Endothelial cell of umbilical vein (primary cell): ENCODE data around the gene ABI2. TPM values are rescaled to one million over a fixed set of nuclear protein-coding genes. Genes with fewer than 3 reads are reported as not detected.
"Not testable (repeated sequence)": the region's sequence is repeated elsewhere in the genome, so short reads cannot be mapped to it uniquely, and the experiment has no call there.

Experiments
- BruUV-seq: library from RNA; stranded (reverse); fragments of 400-500 nt; replicated peaks from 2 replicates; lab custom pipeline; 2021; lab: Mats Ljungman, UMichigan
- CTCF ChIA-PET: fragments of 300-600, 350-600 bp; sonication (Branson Sonifier 250); formaldehyde crosslinking; loops from one replicate; lab custom pipeline; 2021; ENCODE audit warnings: antibody characterized with exemption, inconsistent platforms; lab: Charles Lee
- POLR2A ChIA-PET: fragments of 300-600, 350-600 bp; sonication (Branson Sonifier 250); formaldehyde crosslinking; loops from one replicate; lab custom pipeline; 2021; ENCODE audit warnings: antibody characterized with exemption, inconsistent platforms; lab: Charles Lee
- DNase-seq: peaks from one replicate; pipeline ENCODE4 v3.0.0-alpha.2; 2011; ENCODE audit warnings: low read depth, low spot score
- FAIRE-seq: peaks from 2 replicates; lab custom pipeline; 2011; peaks lifted over from hg19 to GRCh38; lab: Jason Lieb, UNC
- H2AFZ ChIP-seq: 2 replicates; pipeline ENCODE4 v1.6.0; 2012; ENCODE audit warnings: low read depth, low read length, control low read depth, inconsistent platforms
- H3K27ac ChIP-seq: 2 replicates; pipeline ENCODE4 v1.5.1; 2011; ENCODE audit warnings: low read depth, mild to moderate bottlenecking, control low read depth, low read length, moderate library complexity; ENCODE audit not compliant: insufficient read depth
- H3K27me3 ChIP-seq, 2 experiments: 2 replicates each; pipeline versions ENCODE4 v1.6.0 to v1.6.1; 2011; ENCODE audit warnings: low read length in 2 of 2, mixed read lengths in 1 of 2; ENCODE audit not compliant: control insufficient read depth in 2 of 2, insufficient read depth in 2 of 2
- H3K36me3 ChIP-seq, 2 experiments: 2 replicates in 1 of 2; 3 replicates in 1 of 2; pipeline ENCODE4 v1.5.1; 2011; ENCODE audit warnings: low read length in 2 of 2, mild to moderate bottlenecking in 1 of 2, moderate library complexity in 1 of 2; ENCODE audit not compliant: control insufficient read depth in 2 of 2, insufficient read depth in 2 of 2; ENCODE audit errors: extremely low read depth in 1 of 2
- H3K4me1 ChIP-seq: 3 replicates; pipeline ENCODE4 v1.5.1; 2011; ENCODE audit warnings: mild to moderate bottlenecking, low read length; ENCODE audit not compliant: control insufficient read depth, insufficient read depth; ENCODE audit errors: extremely low read depth
- H3K4me2 ChIP-seq: 2 replicates; pipeline ENCODE4 v1.6.1; 2011; ENCODE audit warnings: low read length, control low read depth, mixed read lengths; ENCODE audit not compliant: insufficient read depth
- H3K4me3 ChIP-seq, 3 experiments: fragments of 200-600 bp in 1 of 3; sonication (generic), shearing (Covaris generic) in 1 of 3; replicated peaks in 1 of 3; 2 replicates each; pipeline ENCODE4 v1.5.1; 2011 to 2016; ENCODE audit warnings: control low read depth in 3 of 3, low read length in 3 of 3, mild to moderate bottlenecking in 2 of 3, inconsistent platforms in 1 of 3, low read depth in 1 of 3, moderate library complexity in 1 of 3; ENCODE audit not compliant: insufficient read depth in 1 of 3
- H3K79me2 ChIP-seq: 2 replicates; pipeline ENCODE4 v1.6.0; 2012; ENCODE audit warnings: low read length, inconsistent platforms; ENCODE audit not compliant: control insufficient read depth, insufficient read depth
- H3K9ac ChIP-seq: replicated peaks from 2 replicates; pipeline ENCODE3; 2011; ENCODE audit warnings: low read length, control low read depth; ENCODE audit not compliant: insufficient read depth; ENCODE audit errors: extremely low read depth
- H3K9me1 ChIP-seq: replicated peaks from 3 replicates; pipeline ENCODE4 v1.6.0; 2011; ENCODE audit warnings: mild to moderate bottlenecking, low read length; ENCODE audit not compliant: control insufficient read depth, insufficient read depth; ENCODE audit errors: extremely low read depth
- H3K9me3 ChIP-seq: replicated peaks from 2 replicates; pipeline ENCODE4 v1.5.1; 2012; ENCODE audit warnings: low read length, inconsistent platforms; ENCODE audit not compliant: control insufficient read depth, insufficient read depth
- H4K20me1 ChIP-seq: replicated peaks from 2 replicates; pipeline ENCODE3; 2011; ENCODE audit warnings: mild to moderate bottlenecking, low read length; ENCODE audit not compliant: control insufficient read depth, insufficient read depth; ENCODE audit errors: extremely low read depth
- EZH2 ChIP-seq: IDR thresholded peaks from 2 replicates; pipeline ENCODE4 v1.6.1; 2012; ENCODE audit warnings: borderline replicate concordance, low read depth, mild to moderate bottlenecking, moderate library complexity, low read length, inconsistent platforms; ENCODE audit not compliant: severe bottlenecking
- FOS ChIP-seq: IDR thresholded peaks from 2 replicates; pipeline ENCODE4 v1.6.1; 2011; ENCODE audit warnings: mild to moderate bottlenecking, low read length, moderate library complexity, borderline replicate concordance; ENCODE audit not compliant: insufficient read depth
- GATA2 ChIP-seq: IDR thresholded peaks from 2 replicates; pipeline ENCODE4 v1.7.0; 2011; ENCODE audit warnings: low read depth, mild to moderate bottlenecking, moderate library complexity, mixed read lengths, low read length; ENCODE audit not compliant: insufficient read length, insufficient read depth
- JUN ChIP-seq: IDR thresholded peaks from 2 replicates; pipeline ENCODE4 v1.6.1; 2011; ENCODE audit warnings: borderline replicate concordance, low read depth; ENCODE audit not compliant: insufficient read length, insufficient read depth
- MYC ChIP-seq: IDR thresholded peaks from one replicate; pipeline ENCODE4 v1.6.1; 2011; ENCODE audit warnings: mild to moderate bottlenecking, low read depth, low read length
- POLR2A ChIP-seq: IDR thresholded peaks from 2 replicates; pipeline ENCODE4 v1.6.1; 2012; ENCODE audit warnings: low read depth, mild to moderate bottlenecking, control low read depth, low read length
- POLR2AphosphoS5 ChIP-seq: IDR thresholded peaks from 2 replicates; pipeline ENCODE4 v1.6.1; 2012; ENCODE audit warnings: low read depth, mild to moderate bottlenecking, control low read depth, low read length, moderate library complexity; ENCODE audit not compliant: insufficient read depth
- dilution Hi-C: fragments of 300-500 bp; cut with MboI; formaldehyde crosslinking; loops from one replicate; pipeline ENCODE4 v1.15.0; 2019; ENCODE audit warnings: low sequenced_read_pairs; ENCODE audit not compliant: extremely low pct_ligation_motif_present
- intact Hi-C: fragments of 100-400 bp; cut with micrococcal nuclease; formaldehyde crosslinking; loops from one replicate; pipeline ENCODE4 v1.10.0; 2022
- polyA plus RNA-seq, 4 experiments: library from polyadenylated mRNA; depleted of rRNA in 3 of 4; stranded (reverse) in 3 of 4; unstranded in 1 of 4; fragments of >200 nt; gene quantifications; 2 replicates each; pipeline versions ENCODE4 v1.2.1 to v1.2.3, GENCODE V29; 2011 to 2012; ENCODE audit warnings: missing spikeins in 1 of 4
- total RNA-seq: library from RNA; stranded (reverse); gene quantifications from 2 replicates; pipeline ENCODE4 v1.2.3, GENCODE V29; 2021
- TF ChIP-seq, protein P1 (sequence below): IDR thresholded peaks from 2 replicates; pipeline ENCODE4 v1.6.1; 2011; ENCODE audit not compliant: insufficient read depth, insufficient read length
- TF ChIP-seq, protein P2 (sequence below), 2 donors: IDR thresholded peaks; 1 replicate in 1 of 2; 2 replicates in 1 of 2; pipeline ENCODE4 v1.5.1; 2011; ENCODE audit warnings: low read length in 2 of 2, mild to moderate bottlenecking in 2 of 2, moderate library complexity in 2 of 2, control low read depth in 1 of 2, inconsistent platforms in 1 of 2, low read depth in 1 of 2; ENCODE audit not compliant: insufficient read depth in 1 of 2; ENCODE audit errors: extremely low read depth in 1 of 2

ABI2 gene
- total and polyA plus RNA-seq, 2 donors (not counting 3 experiments of a cell fraction or from before 2014, with no cell fraction given) = 35.7 to 61.0 TPM

DNA sequence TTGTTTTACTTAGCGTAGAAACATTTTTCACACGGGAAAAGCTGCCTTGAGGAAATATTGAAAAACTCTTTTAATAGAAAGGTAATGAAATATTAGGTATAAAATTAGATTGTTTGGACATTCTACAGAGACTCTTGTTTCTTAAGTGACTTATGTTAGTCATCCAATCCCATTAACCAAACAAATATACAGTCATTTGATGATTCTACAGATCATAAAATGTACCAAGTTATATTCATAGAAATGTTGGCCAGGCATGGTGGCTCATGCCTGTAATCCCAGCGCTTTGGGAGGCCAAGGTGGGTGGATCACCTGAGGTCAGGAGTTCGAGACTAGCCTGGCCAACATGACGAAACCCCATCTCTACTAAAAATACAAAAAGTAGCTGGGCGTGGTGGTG lies 60.0 kb downstream of the ABI2 start:
- CTCF ChIA-PET, dilution Hi-C loops, intact Hi-C loops, H3K36me3 ChIP-seq, H3K4me1 ChIP-seq, H4K20me1 ChIP-seq, H3K9ac ChIP-seq, H3K4me2 ChIP-seq, H3K27ac ChIP-seq, H2AFZ ChIP-seq, BruUV-seq, H3K9me3 ChIP-seq, DNase-seq, FAIRE-seq, H3K4me3 ChIP-seq, H3K79me2 ChIP-seq, POLR2A ChIA-PET, H3K27me3 ChIP-seq, H3K9me1 ChIP-seq: not testable (repeated sequence)

DNA sequence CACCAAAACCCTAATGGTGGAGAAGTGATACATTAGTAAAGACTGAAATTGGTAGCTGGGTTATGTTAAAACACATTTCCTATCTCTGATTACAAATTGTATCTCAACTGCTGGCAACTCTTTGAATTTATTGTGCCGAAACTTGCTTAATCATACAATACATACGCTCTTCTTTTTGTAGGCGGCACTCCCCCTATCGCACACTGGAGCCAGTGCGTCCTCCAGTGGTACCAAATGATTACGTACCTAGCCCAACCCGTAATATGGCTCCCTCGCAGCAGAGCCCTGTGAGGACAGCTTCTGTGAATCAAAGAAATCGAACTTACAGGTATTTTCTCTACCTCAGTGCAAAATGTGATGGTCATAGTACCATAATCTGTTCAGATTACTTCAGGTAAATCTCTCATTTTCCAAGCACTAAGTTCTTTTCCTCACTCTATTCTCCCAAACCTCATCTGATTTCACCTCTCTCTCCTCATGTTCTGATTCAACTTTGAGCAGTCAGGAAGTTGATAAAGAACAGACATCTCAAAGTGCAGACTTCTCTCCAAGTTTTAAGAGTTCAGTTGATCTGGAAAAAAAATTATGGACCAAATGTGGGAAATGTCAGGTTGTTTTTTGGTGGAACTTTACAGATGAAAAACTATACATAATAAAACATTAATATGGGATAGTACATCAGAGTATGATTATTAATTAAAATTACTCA lies 66.5 kb downstream of the ABI2 start:
- no peak for FAIRE-seq

More for the DNA sequence above, 66.5 kb downstream of the ABI2 start:
- intact Hi-C loops = no loop called here
- Histone ChIP-seq H3K36me3 (peaks cover 0 to 2% of the 10 kb centered on the region in 2 experiments), H2AFZ (no peak overlapping the region), H3K27ac (no peak overlapping the region), H3K4me3 (no peak overlapping the region), H3K4me2 (no peak overlapping the region), H3K27me3 (no peaks in the 10 kb centered on the region), H3K79me2 (peaks cover 2% of the 10 kb centered on the region), H3K9me1 (no peaks in the 10 kb centered on the region), H3K9me3 (no peaks in the 10 kb centered on the region), H4K20me1 (no peaks in the 10 kb centered on the region), H3K4me1 (no peaks in the 10 kb centered on the region), H3K9ac (no peak overlapping the region)
- DNase-seq = no peak
- POLR2A ChIA-PET = no interaction called here
- CTCF ChIA-PET = interaction anchor here (1.6 kb wide), 1 partner anchor 14 kb away, joined by 3 read pairs; no protein-coding TSS in a partner anchor
- dilution Hi-C loops = no loop called here
- no peak for TF ChIP-seq GATA2
- TF ChIP-seq POLR2A = no peak
- TF ChIP-seq JUN = no peak
- no peak for TF ChIP-seq FOS
- TF ChIP-seq, protein P1, sequence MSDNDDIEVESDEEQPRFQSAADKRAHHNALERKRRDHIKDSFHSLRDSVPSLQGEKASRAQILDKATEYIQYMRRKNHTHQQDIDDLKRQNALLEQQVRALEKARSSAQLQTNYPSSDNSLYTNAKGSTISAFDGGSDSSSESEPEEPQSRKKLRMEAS = no peak
- TF ChIP-seq, protein P2, sequence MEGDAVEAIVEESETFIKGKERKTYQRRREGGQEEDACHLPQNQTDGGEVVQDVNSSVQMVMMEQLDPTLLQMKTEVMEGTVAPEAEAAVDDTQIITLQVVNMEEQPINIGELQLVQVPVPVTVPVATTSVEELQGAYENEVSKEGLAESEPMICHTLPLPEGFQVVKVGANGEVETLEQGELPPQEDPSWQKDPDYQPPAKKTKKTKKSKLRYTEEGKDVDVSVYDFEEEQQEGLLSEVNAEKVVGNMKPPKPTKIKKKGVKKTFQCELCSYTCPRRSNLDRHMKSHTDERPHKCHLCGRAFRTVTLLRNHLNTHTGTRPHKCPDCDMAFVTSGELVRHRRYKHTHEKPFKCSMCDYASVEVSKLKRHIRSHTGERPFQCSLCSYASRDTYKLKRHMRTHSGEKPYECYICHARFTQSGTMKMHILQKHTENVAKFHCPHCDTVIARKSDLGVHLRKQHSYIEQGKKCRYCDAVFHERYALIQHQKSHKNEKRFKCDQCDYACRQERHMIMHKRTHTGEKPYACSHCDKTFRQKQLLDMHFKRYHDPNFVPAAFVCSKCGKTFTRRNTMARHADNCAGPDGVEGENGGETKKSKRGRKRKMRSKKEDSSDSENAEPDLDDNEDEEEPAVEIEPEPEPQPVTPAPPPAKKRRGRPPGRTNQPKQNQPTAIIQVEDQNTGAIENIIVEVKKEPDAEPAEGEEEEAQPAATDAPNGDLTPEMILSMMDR (IDR thresholded peaks at IDR 0.05; ENCODE audit: extremely low read depth in 1 of 2, insufficient read depth in 1 of 2, low read depth in 1 of 2, low read length in 2 of 2) = no peak
- no peak for TF ChIP-seq POLR2AphosphoS5
- no peak for TF ChIP-seq MYC
- TF ChIP-seq EZH2 = no peak
- BruUV-seq = no TSS peak
